Small intestine (tissue), 16 donors: Measurements from ENCODE around the gene SSTR5. TPM values are rescaled to one million over a fixed set of nuclear protein-coding genes. Genes with fewer than 3 reads are reported as not detected.
"Not testable (repeated sequence)": the region's sequence is repeated elsewhere in the genome, so short reads cannot be mapped to it uniquely, and the experiment has no call there.

Experiments
- DNase-seq, 2 donors: peaks; one replicate each; pipeline versions ENCODE4 v3.0.0 to v3.0.0-alpha.2; 2013
- FAIRE-seq: peaks from 2 replicates; lab custom pipeline; 2012; peaks lifted over from hg19 to GRCh38; lab: Jason Lieb, UNC
- H3K27ac ChIP-seq, 3 donors: one replicate each; pipeline ENCODE4 v1.5.1; 2013; ENCODE audit warnings: low read length in 2 of 3, mild to moderate bottlenecking in 2 of 3, control low read depth in 1 of 3, inconsistent platforms in 1 of 3, low read depth in 1 of 3, moderate library complexity in 1 of 3
- H3K27me3 ChIP-seq, 3 donors: one replicate each; pipeline ENCODE4 v1.6.1; 2013; ENCODE audit warnings: low read length in 3 of 3, inconsistent platforms in 1 of 3; ENCODE audit not compliant: control insufficient read depth in 3 of 3, insufficient read depth in 3 of 3
- H3K36me3 ChIP-seq, 3 donors: one replicate each; pipeline ENCODE4 v1.6.1; 2013; ENCODE audit warnings: low read length in 3 of 3, inconsistent platforms in 1 of 3, low read depth in 1 of 3, mild to moderate bottlenecking in 1 of 3, moderate library complexity in 1 of 3; ENCODE audit not compliant: control insufficient read depth in 3 of 3, insufficient read depth in 2 of 3
- H3K4me1 ChIP-seq, 3 donors: one replicate each; pipeline ENCODE4 v1.6.1; 2013; ENCODE audit warnings: low read length in 2 of 3, inconsistent platforms in 1 of 3, low read depth in 1 of 3, mild to moderate bottlenecking in 1 of 3, moderate library complexity in 1 of 3; ENCODE audit not compliant: control insufficient read depth in 3 of 3, insufficient read depth in 2 of 3
- H3K4me3 ChIP-seq, 3 donors: one replicate each; pipeline ENCODE4 v1.5.1; 2013; ENCODE audit warnings: low read length in 3 of 3, control low read depth in 1 of 3, inconsistent platforms in 1 of 3, low read depth in 1 of 3, mild to moderate bottlenecking in 1 of 3, moderate library complexity in 1 of 3
- H3K9me3 ChIP-seq, 2 donors: one replicate each; pipeline ENCODE4 v1.6.1; 2013; ENCODE audit warnings: low read depth in 1 of 2, low read length in 1 of 2; ENCODE audit not compliant: control insufficient read depth in 2 of 2, insufficient read depth in 1 of 2
- WGBS, 3 donors: extraction: QIAGEN DNeasy Blood & Tissue Kit; methylation state at CpG; one replicate each; pipeline ENCODE4 v1.1.7; 2013; 5-methylcytosine and 5-hydroxymethylcytosine counted together
- long read RNA-seq, 10 donors: transcript quantifications; one replicate each; lab custom pipeline, GENCODE V29; 2026
- polyA plus RNA-seq, 4 donors: library from polyadenylated mRNA; stranded (reverse) in 3 of 4; unstranded in 1 of 4; fragments of 200-250 nt in 3 of 4; fragments of 120-200 nt in 1 of 4; gene quantifications; one replicate each; pipeline versions ENCODE4 v1.2.1 to v1.2.3, GENCODE V29; 2013
- donor health status: healthy with polysubstance abuse.
- donor health status: control.
- donor health status: control.
- donor health status: Bipolar disorder and iron deficiency.
- donor health status: healthy.

Gene SSTR5
- under 1 TPM in 2 of 4 donors, not detected in 2; 0.24 to 0.87 TPM for polyA plus RNA-seq
- long read RNA-seq, donor 1 = 0 reads
- long read RNA-seq, donor 2 = 0 reads
- long read RNA-seq, donor 3 = 0 reads
- long read RNA-seq, donor 4 = 0 reads
- long read RNA-seq, donor 5 = 0 reads
- long read RNA-seq, donor 6 = 0 reads
- long read RNA-seq, donor 7 = 0 reads
- long read RNA-seq, donor 8 = 0 reads
- long read RNA-seq, donor 9 = 0 reads
- long read RNA-seq, donor 10, partial matches to known transcripts = 0 of 3 reads
- long read RNA-seq, donor 10, other reads (novel, unspliced or antisense) = 0 of 3 reads

DNA sequence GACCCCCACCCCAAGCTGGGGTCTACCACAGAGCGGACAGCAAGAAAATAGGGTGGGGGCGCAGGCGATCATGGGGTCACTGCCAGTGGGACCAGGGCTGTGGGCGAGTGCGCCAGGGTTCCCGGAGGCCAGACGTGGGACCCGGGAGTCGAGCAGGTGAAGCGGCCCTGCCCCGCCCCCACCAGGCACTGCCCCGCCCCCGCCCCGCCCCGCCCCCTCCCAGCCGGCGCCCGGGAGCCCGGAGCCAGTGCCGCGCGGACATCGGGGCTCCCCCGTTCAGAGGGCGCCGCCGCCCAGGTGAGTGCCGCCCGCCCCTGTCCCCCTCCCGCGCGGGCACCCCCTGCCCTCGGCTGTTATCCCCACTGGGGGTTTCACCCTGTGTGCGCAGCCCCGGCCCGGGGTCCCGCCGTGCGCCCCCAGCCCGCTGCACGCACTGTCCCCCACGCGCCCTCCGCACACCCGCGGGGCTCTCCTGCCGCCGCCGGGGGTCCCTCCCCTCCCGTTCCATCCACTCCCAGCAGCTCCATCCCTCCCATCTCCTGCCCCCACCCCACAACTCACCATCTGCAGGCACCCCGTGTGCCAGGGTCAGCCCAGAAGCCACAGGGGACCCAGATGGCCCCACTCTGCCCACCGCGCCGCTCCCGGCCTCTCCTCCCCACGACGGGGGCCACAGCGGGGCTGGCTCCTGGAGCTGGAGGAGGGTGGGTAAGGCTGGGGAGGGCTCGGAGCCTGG is at the start of gene SSTR5:
TSS of gene SSTR5 (plus strand) at position 222 of the 736 bp plus-strand sequence. CDS start 6,122 bp downstream, outside the sequence.
- FAIRE-seq (no peak), DNase-seq (no peak)
- no peaks in the 10 kb centered on the region for H3K4me1 ChIP-seq
- no peak within 1 kb of the TSS for H3K4me3 ChIP-seq
- no peaks in the 10 kb centered on the region for H3K36me3 ChIP-seq
- no peaks in the 10 kb centered on the region for H3K9me3 ChIP-seq
- 10 to 17% (median 12%) methylated on average over 17 to 59 of the region's 59 CpGs for WGBS, 3 donors
- H3K27ac ChIP-seq = no peak within 1 kb of the TSS
- H3K27me3 ChIP-seq = peaks cover 13 to 68% (median 15%) of the 10 kb centered on the region in 3 donors

DNA sequence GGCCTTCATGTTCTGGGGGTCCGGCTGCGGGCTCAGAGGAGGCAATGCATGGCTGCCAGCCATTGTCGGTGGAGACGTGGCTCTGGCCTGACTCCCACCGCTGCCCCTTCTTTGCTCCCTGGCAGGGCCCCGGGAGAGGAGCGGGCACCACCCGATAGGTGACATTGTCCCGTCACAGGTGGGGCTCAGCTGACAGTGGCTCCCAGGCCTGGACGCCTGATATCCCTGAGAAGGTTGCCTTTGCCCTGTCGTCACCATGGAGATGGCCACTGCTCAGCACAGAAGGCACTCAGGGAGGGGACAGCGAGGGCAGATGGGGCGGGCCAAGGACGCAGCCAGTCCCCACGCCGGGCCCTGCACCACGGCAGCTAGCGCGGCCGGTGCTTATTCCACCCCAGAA is 48.4 kb upstream of the SSTR5 start:
- 49 to 68% (median 62%) methylated on average over 20 of the region's 20 CpGs for WGBS, 3 donors
- FAIRE-seq (no peak), DNase-seq (no peak)
- Histone ChIP-seq H3K27me3 (peaks cover 0 to 20% (median 5%) of the 10 kb centered on the region in 3 donors), H3K36me3 (no peaks in the 10 kb centered on the region), H3K4me3 (no peak overlapping the region), H3K27ac (no peak overlapping the region), H3K9me3 (no peaks in the 10 kb centered on the region), H3K4me1 (no peaks in the 10 kb centered on the region)

DNA sequence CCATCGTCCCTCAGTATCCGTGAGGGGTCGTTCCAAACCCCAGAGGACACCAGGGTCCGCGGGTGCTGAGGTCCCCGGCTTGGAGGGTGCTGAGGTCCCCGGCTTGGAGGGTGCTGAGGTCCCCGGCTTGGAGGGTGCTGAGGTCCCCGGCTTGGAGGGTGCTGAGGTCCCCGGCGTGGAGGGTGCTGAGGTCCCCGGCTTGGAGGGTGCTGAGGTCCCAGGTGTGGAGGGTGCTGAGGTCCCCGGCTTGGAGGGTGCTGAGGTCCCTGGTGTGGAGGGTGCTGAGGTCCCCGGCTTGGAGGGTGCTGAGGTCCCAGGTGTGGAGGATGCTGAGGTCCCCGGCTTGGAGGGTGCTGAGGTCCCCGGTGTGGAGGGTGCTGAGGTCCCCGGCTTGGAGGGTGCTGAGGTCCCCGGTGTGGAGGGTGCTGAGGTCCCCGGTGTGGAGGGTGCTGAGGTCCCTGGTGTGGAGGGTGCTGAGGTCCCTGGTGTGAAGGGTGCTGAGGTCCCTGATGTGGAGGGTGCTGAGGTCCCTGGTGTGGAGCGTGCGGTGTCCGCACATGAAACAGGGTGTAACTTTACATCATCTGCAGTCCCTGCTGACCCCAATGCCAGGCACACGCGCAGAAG is 47.3 kb upstream of the SSTR5 start:
- H3K4me1 ChIP-seq, H3K4me3 ChIP-seq, H3K9me3 ChIP-seq, H3K36me3 ChIP-seq, H3K27ac ChIP-seq: not testable (repeated sequence)
- H3K27me3 ChIP-seq = peaks cover 0 to 11% (median 2%) of the 10 kb centered on the region in 3 donors
- WGBS, 3 donors = 71 to 73% (median 72%) methylated on average over 24 of the region's 24 CpGs
- DNase-seq = peak in 1 of 2 donors; percentile 41
- peak; percentile 97 for FAIRE-seq

DNA sequence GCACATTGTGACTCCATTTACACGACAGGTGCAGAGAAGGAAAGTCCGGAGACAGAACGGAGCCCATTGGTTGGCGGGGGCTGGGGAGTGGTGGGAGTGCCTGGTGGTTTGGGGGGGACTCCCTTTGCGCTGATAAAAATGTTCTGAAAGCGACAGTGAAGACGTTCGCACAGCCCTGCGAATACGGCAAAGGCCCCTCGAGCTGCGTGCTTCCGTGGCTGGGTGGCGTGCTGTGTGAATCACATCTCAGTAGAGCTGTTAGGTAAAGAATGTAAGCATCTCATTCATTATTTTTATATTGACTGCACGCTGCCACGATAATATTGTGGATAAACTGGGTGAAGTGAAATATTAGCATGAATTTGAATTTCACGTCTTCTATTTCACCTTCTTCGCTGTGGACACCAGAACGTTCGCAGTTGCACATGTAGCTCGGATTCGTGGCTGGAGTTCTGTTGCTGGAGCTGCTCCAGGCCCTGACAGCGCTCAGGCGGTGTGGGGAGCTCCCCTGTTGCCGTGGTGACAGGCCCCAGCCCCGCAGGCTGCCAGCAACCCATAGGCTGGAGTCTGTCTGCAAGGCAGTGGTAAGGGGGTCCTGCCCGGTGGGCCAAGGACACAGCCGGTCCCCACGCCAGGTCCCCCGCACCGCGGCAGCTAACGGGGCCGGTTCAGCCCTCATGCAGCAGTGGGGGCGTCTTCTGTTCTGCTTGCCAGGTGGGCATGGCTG is 46.3 kb upstream of the SSTR5 start:
- Histone ChIP-seq H3K36me3 (no peaks in the 10 kb centered on the region), H3K4me3 (no peak overlapping the region), H3K27ac (no peak overlapping the region), H3K4me1 (no peaks in the 10 kb centered on the region), H3K9me3 (no peaks in the 10 kb centered on the region), H3K27me3 (peaks cover 0 to 6% (median 2%) of the 10 kb centered on the region in 3 donors)
- WGBS, 3 donors = 72 to 77% (median 75%) methylated on average over 33 to 35 of the region's 35 CpGs
- FAIRE-seq = no peak
- DNase-seq = no peak

DNA sequence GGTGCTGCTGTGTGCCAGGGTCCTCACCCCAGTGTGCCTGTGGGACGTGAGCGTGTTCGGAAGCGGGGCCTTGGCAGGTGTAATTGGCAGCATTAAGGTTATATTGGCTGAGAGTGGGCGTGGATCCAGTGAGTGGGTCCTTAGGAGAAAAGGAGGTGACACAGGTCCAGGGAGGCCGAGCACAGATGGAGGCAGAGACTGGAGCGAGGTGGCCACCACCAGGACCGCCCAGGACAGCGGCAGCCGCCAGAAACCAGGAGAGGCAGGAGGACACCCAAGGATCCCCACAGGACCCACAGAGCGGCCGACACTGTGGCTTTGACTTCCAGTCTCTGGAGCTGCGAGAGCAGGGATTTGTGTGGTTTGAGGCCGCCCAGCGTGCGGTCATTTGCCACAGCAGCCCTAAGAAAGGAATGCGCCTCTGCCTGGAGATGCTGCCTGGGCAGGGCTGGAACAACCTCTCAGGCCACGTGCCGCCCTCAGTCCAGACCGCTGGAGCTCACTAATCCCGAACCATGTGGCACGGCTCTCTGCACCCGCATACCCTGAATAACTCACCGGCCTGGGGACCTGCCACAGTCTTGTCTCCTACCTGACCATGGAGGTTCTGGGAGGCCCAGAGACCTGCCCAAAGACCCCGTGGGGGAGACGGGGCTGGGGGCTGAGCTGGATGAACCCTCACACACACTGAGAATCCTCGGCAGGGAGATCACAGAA is 45.6 kb upstream of the SSTR5 start:
- 77 to 89% (median 78%) methylated on average over 27 of the region's 27 CpGs for WGBS, 3 donors
- no peak overlapping the region for H3K4me3 ChIP-seq
- H3K9me3 ChIP-seq = no peaks in the 10 kb centered on the region
- no peaks in the 10 kb centered on the region for H3K4me1 ChIP-seq
- H3K36me3 ChIP-seq = no peaks in the 10 kb centered on the region
- peaks cover 0 to 5% (median 2%) of the 10 kb centered on the region in 3 donors for H3K27me3 ChIP-seq
- DNase-seq = no peak
- FAIRE-seq = no peak
- no peak overlapping the region for H3K27ac ChIP-seq

DNA sequence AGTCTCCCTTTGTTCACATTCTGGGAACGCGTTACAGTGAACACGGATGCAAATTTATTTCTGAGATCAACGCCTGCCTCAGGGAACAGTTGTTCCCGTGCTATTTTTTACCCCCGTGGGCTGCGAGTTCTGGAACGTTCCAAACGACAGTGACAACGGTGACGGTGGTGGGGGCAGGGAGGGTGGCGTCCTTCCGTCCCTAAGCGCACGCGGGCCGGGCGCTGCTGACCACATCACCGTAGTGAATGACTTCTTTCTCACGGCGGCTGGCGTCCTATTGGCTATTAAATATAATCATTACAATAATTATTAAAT is 45.1 kb upstream of the SSTR5 start:
- FAIRE-seq (no peak), DNase-seq (no peak)
- 85 to 87% (median 86%) methylated on average over 22 of the region's 22 CpGs for WGBS, 3 donors
- no peak overlapping the region for H3K27ac ChIP-seq
- no peaks in the 10 kb centered on the region for H3K36me3 ChIP-seq
- peaks cover 0 to 3% (median 2%) of the 10 kb centered on the region in 3 donors for H3K27me3 ChIP-seq
- H3K9me3 ChIP-seq = no peaks in the 10 kb centered on the region
- no peaks in the 10 kb centered on the region for H3K4me1 ChIP-seq
- H3K4me3 ChIP-seq = no peak overlapping the region

DNA sequence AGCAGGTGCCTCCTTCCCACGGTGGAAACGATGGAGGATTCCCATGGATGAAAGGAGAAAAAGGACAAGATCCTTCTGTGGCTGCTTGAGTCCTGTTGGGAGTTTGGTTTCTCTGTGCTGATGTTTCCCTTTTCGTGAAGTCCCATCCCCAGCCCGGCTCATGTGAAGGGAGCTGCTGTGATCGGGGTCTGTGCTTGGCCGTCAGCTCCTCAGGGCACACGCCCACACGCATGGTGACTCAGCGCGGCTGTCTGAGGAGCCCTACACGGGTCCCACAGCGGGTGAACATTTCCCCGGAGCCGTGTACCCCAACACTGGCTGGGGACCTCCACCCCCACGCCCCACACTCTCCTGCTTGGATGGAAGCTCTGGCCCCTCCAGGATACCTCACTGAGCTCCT is 44.5 kb upstream of the SSTR5 start:
- 63 to 74% (median 66%) methylated on average over 15 of the region's 15 CpGs for WGBS, 3 donors
- DNase-seq = no peak
- Histone ChIP-seq H3K36me3 (no peaks in the 10 kb centered on the region), H3K9me3 (no peaks in the 10 kb centered on the region), H3K27ac (no peak overlapping the region), H3K4me3 (no peak overlapping the region), H3K4me1 (no peaks in the 10 kb centered on the region), H3K27me3 (peaks cover 0 to 3% (median 2%) of the 10 kb centered on the region in 3 donors)
- no peak for FAIRE-seq
